Panc1 (cell line): ENCODE data around the gene PISD. TPM values are rescaled to one million over a fixed set of nuclear protein-coding genes. Genes with fewer than 3 reads are reported as not detected.

Experiments used
- ATAC-seq: fragments of 200-7000 bp; cut with Tn5 transposase; 2 replicates; pipeline ENCODE4 v1.9.1; 2020; ENCODE audit warnings: mild to moderate bottlenecking, moderate library complexity
- BruUV-seq: library from RNA; stranded (reverse); fragments of 400-500 nt; replicated peaks from 2 replicates; lab custom pipeline; 2021; lab: Mats Ljungman, UMichigan
- CTCF ChIA-PET: fragments of 300-600 bp; sonication (Branson Sonifier 250); formaldehyde crosslinking; loops from one replicate; lab custom pipeline; 2022; ENCODE audit warnings: antibody characterized with exemption; lab: Charles Lee
- POLR2A ChIA-PET: fragments of 300-600 bp; sonication (Branson Sonifier 250); formaldehyde crosslinking; loops from one replicate; lab custom pipeline; 2022; ENCODE audit warnings: antibody characterized with exemption; lab: Charles Lee
- DNase-seq: peaks from one replicate; pipeline ENCODE4 v3.0.0-alpha.2; 2010; ENCODE audit warnings: low read depth, low spot score
- H3K27ac ChIP-seq: 2 replicates; pipeline ENCODE4 v1.5.1; 2011; ENCODE audit warnings: mild to moderate bottlenecking, low read length, inconsistent platforms
- H3K27me3 ChIP-seq: fragments of 200-500 bp; sonication (Bioruptor generic); 2 replicates; pipeline ENCODE4 v1.6.0; 2014; ENCODE audit warnings: low read length, inconsistent platforms; ENCODE audit not compliant: control insufficient read depth, insufficient read depth
- H3K36me3 ChIP-seq: fragments of 200-500 bp; sonication (Bioruptor generic); 2 replicates; pipeline ENCODE4 v1.5.1; 2014; ENCODE audit warnings: inconsistent platforms, mild to moderate bottlenecking, low read length, moderate library complexity; ENCODE audit not compliant: control insufficient read depth, insufficient read depth
- H3K4me1 ChIP-seq: 2 replicates; pipeline ENCODE4 v1.5.1; 2011; ENCODE audit warnings: inconsistent platforms, mild to moderate bottlenecking, low read length, moderate library complexity; ENCODE audit not compliant: control insufficient read depth, insufficient read depth
- H3K4me3 ChIP-seq, 2 experiments: 2 replicates each; pipeline ENCODE4 v1.5.1; 2011 to 2012; ENCODE audit warnings: low read depth in 2 of 2, low read length in 2 of 2, mild to moderate bottlenecking in 2 of 2, inconsistent platforms in 1 of 2, moderate library complexity in 1 of 2
- H3K9me3 ChIP-seq: fragments of 200-500 bp; sonication (Bioruptor generic); 2 replicates; pipeline ENCODE4 v1.5.1; 2014; ENCODE audit warnings: low read depth, mild to moderate bottlenecking, inconsistent platforms, low read length, moderate library complexity; ENCODE audit not compliant: control insufficient read depth, insufficient read depth
- POLR2AphosphoS5 ChIP-seq: IDR thresholded peaks from 2 replicates; pipeline ENCODE4 v1.6.1; 2012; ENCODE audit warnings: mild to moderate bottlenecking, low read depth, low read length, moderate library complexity
- REST ChIP-seq, 2 experiments: IDR thresholded peaks; 2 replicates each; pipeline ENCODE4 v1.6.1; 2011 to 2012; ENCODE audit warnings: low read depth in 2 of 2, control low read depth in 1 of 2, low read length in 1 of 2, mild to moderate bottlenecking in 1 of 2, moderate library complexity in 1 of 2; ENCODE audit not compliant: insufficient read depth in 1 of 2
- SIN3A ChIP-seq: IDR thresholded peaks from 2 replicates; pipeline ENCODE4 v1.6.1; 2012; ENCODE audit warnings: low read depth, mild to moderate bottlenecking, low read length, moderate library complexity, borderline replicate concordance; ENCODE audit not compliant: insufficient read depth
- TCF7L2 ChIP-seq: IDR thresholded peaks from 2 replicates; pipeline ENCODE4 v1.6.1; 2011; ENCODE audit warnings: mild to moderate bottlenecking, low read depth, low read length, inconsistent platforms
- in situ Hi-C: cut with HindIII; loops from 2 replicates; pipeline ENCODE4 v1.10.0; 2016; ENCODE audit warnings: low sequenced_read_pairs, low pct_unique_long_range_greater_than_20kb
- intact Hi-C: fragments of 100-400 bp; cut with micrococcal nuclease; formaldehyde crosslinking; loops from one replicate; pipeline ENCODE4 v1.10.0; 2022; ENCODE audit not compliant: unreplicated experiment
- total RNA-seq: library from RNA; stranded (reverse); gene quantifications from one replicate; pipeline ENCODE4 v1.2.1, GENCODE V29; 2021; ENCODE audit not compliant: unreplicated experiment
- TF ChIP-seq, protein P1 (sequence below): fragments of 450-650 bp; IDR thresholded peaks from 2 replicates; pipeline ENCODE4 v1.5.1; 2017; ENCODE audit warnings: mild to moderate bottlenecking

The PISD gene
- total RNA-seq, 1 experiment from 2014 or later: 33.8 TPM

- no peak for DNase-seq
Observed at GRCh38 chr22:31579835-31580242, 82.2 kb downstream of the PISD start.

GRCh38 chr22:31578171-31578570 lies 83.8 kb downstream of the PISD start:
- intact Hi-C loops: no loop called here
- DNase-seq (no peak), ATAC-seq (no peak)
- Histone ChIP-seq H3K4me1 (no peaks in the 10 kb centered on the region), H3K36me3 (no peaks in the 10 kb centered on the region), H3K4me3 (no peak overlapping the region), H3K9me3 (no peaks in the 10 kb centered on the region), H3K27ac (no peak overlapping the region), H3K27me3 (no peaks in the 10 kb centered on the region)
- in situ Hi-C loops: no loop called here
- POLR2A ChIA-PET: no interaction called here
- CTCF ChIA-PET: no interaction called here
- BruUV-seq: no TSS peak
- TF ChIP-seq TCF7L2: no peak
- TF ChIP-seq, protein P1, sequence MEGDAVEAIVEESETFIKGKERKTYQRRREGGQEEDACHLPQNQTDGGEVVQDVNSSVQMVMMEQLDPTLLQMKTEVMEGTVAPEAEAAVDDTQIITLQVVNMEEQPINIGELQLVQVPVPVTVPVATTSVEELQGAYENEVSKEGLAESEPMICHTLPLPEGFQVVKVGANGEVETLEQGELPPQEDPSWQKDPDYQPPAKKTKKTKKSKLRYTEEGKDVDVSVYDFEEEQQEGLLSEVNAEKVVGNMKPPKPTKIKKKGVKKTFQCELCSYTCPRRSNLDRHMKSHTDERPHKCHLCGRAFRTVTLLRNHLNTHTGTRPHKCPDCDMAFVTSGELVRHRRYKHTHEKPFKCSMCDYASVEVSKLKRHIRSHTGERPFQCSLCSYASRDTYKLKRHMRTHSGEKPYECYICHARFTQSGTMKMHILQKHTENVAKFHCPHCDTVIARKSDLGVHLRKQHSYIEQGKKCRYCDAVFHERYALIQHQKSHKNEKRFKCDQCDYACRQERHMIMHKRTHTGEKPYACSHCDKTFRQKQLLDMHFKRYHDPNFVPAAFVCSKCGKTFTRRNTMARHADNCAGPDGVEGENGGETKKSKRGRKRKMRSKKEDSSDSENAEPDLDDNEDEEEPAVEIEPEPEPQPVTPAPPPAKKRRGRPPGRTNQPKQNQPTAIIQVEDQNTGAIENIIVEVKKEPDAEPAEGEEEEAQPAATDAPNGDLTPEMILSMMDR: no peak
- TF ChIP-seq SIN3A: no peak
- no peak for TF ChIP-seq REST (IDR thresholded peaks at IDR 0.05; ENCODE audit: insufficient read depth in 1 of 2, low read depth in 2 of 2, low read length in 1 of 2)

More at GRCh38 chr22:31579835-31580242, 82.2 kb downstream of the PISD start:
- H3K27me3 ChIP-seq: no peaks in the 10 kb centered on the region
- H3K4me3 ChIP-seq: no peak overlapping the region
- ChIA-PET CTCF (no interaction called here), POLR2A (no interaction called here)
- BruUV-seq: no TSS peak
- TF ChIP-seq POLR2AphosphoS5 (no peak), TCF7L2 (no peak), SIN3A (no peak), REST (IDR thresholded peaks at IDR 0.05; ENCODE audit: insufficient read depth in 1 of 2, low read depth in 2 of 2, low read length in 1 of 2) (no peak)
- TF ChIP-seq, protein P1: no peak
- in situ Hi-C loops: no loop called here
- H3K36me3 ChIP-seq: no peaks in the 10 kb centered on the region
- H3K27ac ChIP-seq: no peak overlapping the region
- intact Hi-C loops: no loop called here
- H3K4me1 ChIP-seq: no peaks in the 10 kb centered on the region
- no peak for ATAC-seq
- H3K9me3 ChIP-seq: no peaks in the 10 kb centered on the region
